Mucosa of descending colon (tissue), 3 donors: ENCODE measurements around the gene NPTX1. TPM values are rescaled to one million over a fixed set of nuclear protein-coding genes. Genes with fewer than 3 reads are reported as not detected.

Experiments
- ATAC-seq: fragments of 200-7000 bp; cut with Tn5 transposase; one replicate; pipeline ENCODE4 v1.9.1; 2020; ENCODE audit warnings: mild to moderate bottlenecking, moderate library complexity
- DNase-seq, 3 donors: peaks; one replicate each; pipeline ENCODE4 v3.0.0-alpha.2; 2020
- H3K36me3 ChIP-seq: fragments of 200-600 bp; one replicate; pipeline ENCODE4 v1.8.0; 2021; ENCODE audit warnings: low read depth, mild to moderate bottlenecking
- H3K4me1 ChIP-seq: fragments of 200-600 bp; one replicate; pipeline ENCODE4 v1.8.0; 2021; ENCODE audit warnings: low read depth, mild to moderate bottlenecking
- H3K4me3 ChIP-seq: fragments of 200-600 bp; one replicate; pipeline ENCODE4 v1.8.0; 2021; ENCODE audit warnings: mild to moderate bottlenecking
- H3K9me3 ChIP-seq: fragments of 200-600 bp; one replicate; pipeline ENCODE4 v1.8.0; 2021; ENCODE audit warnings: mild to moderate bottlenecking
- intact Hi-C, 2 donors: fragments of 100-400 bp; cut with DNase I in 1 of 2; cut with micrococcal nuclease in 1 of 2; formaldehyde crosslinking; loops; one replicate each; pipeline versions ENCODE4 v1.11.0 to v1.11.1; 2022; cut with DNase I, micrococcal nuclease
- total RNA-seq, 3 donors: library from RNA; stranded (reverse); fragmentation: NEBNext Ultra II Directional in 2 of 3; extraction: Animal tissue kit (Norgen Biotek cat#: 25700) in 2 of 3; gene quantifications; one replicate each; pipeline versions ENCODE4 v1.2.1 to v1.2.4, GENCODE V29; 2021 to 2023
- TF ChIP-seq, protein P1 (sequence below): fragments of 200-600 bp; IDR thresholded peaks from one replicate; pipeline ENCODE4 v1.8.0; 2022; ENCODE audit warnings: antibody characterized with exemption, mild to moderate bottlenecking
- donor health status: DM: no; HTN: no; CAD: no; lungs with moderate emphysema.
- donor health status: DM: no; HTN: no; CAD: no.
- donor health status: DM: no; HTN: yes; CAD: no.

NPTX1 gene
- total RNA-seq, 3 donors from 2014 or later = 0.51 to 95.0 (median 2.0) TPM

DNA sequence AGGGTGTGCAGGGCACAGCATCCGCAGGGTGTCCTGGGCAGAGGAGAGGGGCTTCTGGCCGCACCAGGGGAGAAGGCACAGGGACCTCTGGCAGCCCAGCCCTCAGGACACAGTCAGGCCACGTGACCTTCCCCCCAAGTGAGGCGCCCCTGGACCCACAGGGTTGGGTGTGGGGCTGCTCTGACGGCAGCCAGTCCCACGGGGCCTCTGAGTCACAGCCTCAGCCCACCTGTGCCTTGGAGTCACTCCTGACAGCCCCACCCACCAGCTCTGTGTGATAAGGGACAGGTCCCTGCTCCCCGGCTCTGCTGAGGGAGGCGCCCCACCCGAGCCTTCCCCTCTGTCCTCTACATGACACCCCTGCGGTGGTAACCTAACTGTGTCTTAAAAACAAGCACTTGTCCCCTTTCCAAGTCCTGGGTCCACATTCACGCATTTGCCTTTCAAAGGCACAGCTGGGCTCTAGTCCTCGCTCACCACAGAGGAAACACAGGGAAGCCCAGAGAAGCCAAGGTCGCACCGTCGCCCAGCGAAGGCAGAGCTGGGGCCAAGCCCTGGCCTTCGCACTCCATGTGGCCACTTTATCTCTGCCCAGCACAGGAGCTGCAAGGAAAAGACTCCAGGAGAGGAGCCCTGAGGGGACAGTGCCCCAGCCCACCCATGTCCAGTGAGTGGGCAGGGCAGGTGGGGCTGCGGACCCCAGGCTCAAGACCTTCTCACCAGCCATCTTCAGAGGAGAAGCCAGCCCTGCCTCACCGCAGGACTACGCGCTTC is 5.1 kb upstream of the NPTX1 start:
- DNase-seq = no peak

DNA sequence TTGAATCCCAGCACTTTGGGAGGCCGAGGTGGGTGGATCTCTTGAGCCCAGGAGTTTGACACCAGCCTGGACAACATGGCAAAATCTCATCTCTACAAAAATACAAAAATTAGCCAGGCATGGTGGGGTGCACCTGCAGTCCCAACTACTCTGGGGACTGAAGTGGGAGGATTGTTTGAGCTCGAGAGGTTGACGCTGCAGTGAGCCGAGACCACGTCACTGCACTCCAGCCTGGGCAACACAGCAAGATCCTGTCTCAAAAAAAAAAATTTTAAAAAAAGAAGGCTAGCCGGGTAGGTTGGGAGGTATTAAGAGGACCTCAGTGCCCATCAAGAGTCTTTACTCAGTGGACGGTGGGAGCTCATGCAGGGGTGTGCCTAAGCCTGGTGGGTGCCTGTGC is 3.8 kb upstream of the NPTX1 start:
- H3K4me3 ChIP-seq = no peak overlapping the region
- H3K9me3 ChIP-seq = no peaks in the 10 kb centered on the region
- intact Hi-C loops = no loop called here
- DNase-seq (no peak), ATAC-seq (no peak)
- TF ChIP-seq, protein P1, sequence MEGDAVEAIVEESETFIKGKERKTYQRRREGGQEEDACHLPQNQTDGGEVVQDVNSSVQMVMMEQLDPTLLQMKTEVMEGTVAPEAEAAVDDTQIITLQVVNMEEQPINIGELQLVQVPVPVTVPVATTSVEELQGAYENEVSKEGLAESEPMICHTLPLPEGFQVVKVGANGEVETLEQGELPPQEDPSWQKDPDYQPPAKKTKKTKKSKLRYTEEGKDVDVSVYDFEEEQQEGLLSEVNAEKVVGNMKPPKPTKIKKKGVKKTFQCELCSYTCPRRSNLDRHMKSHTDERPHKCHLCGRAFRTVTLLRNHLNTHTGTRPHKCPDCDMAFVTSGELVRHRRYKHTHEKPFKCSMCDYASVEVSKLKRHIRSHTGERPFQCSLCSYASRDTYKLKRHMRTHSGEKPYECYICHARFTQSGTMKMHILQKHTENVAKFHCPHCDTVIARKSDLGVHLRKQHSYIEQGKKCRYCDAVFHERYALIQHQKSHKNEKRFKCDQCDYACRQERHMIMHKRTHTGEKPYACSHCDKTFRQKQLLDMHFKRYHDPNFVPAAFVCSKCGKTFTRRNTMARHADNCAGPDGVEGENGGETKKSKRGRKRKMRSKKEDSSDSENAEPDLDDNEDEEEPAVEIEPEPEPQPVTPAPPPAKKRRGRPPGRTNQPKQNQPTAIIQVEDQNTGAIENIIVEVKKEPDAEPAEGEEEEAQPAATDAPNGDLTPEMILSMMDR = no peak
- no peaks in the 10 kb centered on the region for H3K36me3 ChIP-seq
- peaks cover 25% of the 10 kb centered on the region for H3K4me1 ChIP-seq

More for the DNA sequence above, 5.1 kb upstream of the NPTX1 start:
- Histone ChIP-seq H3K4me3 (no peak overlapping the region), H3K36me3 (no peaks in the 10 kb centered on the region), H3K4me1 (peaks cover 21% of the 10 kb centered on the region), H3K9me3 (no peaks in the 10 kb centered on the region)
- intact Hi-C loops = no loop called here
- TF ChIP-seq, protein P1 = no peak
- ATAC-seq = no peak

DNA sequence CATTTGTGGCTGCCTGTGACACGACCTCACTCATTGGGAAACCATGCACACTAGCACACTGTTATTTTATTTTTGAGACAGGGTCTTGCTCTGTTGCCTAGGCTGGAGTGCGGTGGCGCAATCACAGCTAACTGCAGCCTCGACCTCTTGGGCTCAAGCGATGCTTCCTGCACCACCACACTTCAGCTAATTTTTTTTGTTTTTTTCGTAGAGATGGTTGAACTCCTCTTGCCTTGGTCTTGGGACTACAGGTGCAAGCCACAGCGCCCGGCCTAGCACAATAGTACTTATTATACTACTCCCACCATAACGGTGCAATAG is 2.8 kb upstream of the NPTX1 start:
- DNase-seq = no peak
- Histone ChIP-seq H3K4me1 (peaks cover 34% of the 10 kb centered on the region), H3K4me3 (no peak overlapping the region), H3K9me3 (no peaks in the 10 kb centered on the region), H3K36me3 (no peaks in the 10 kb centered on the region)
- TF ChIP-seq, protein P1 = no peak
- intact Hi-C loops = no loop called here
- no peak for ATAC-seq

DNA sequence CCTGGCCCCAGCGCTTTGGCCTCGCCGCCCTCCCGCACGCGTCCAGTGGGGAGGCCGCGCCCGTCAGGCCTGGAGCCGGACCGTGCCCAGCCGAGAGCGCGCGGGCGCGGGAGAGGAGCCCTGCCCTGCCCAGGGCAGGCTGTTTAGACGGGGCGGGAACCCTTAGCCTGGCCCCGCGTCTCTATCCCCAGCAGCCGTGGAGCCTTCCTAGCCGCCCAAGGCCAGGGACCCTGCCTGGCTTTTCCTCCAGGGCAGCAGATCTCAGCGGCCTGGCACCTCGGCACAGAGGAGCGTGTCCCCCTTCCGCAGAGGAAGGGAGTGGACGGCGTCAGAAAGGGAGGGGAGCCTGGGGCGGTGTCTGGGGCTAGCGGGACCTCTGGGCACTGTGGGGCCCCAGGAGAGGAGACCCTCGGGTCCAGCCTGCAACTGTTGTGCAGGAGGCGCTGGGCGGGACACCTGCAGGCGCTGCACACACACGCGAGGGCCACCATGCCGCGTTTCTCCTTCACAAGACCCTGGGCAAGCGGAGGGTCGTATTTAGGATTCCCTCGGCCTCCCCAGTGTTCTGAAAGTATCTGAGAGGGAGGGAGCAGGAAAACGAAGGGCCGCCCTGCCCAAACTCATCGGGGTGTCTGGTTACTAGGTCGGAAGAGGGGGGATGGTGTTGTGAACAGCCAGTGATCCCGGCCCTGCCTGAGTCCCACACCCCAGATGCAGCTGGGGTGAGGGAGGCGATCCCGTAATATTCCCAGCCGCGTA is 2.3 kb upstream of the NPTX1 start:
- Histone ChIP-seq H3K4me1 (peaks cover 34% of the 10 kb centered on the region), H3K9me3 (no peaks in the 10 kb centered on the region), H3K36me3 (no peaks in the 10 kb centered on the region), H3K4me3 (no peak overlapping the region)
- intact Hi-C loops = no loop called here
- no peak for ATAC-seq
- no peak for DNase-seq
- TF ChIP-seq, protein P1 = no peak

DNA sequence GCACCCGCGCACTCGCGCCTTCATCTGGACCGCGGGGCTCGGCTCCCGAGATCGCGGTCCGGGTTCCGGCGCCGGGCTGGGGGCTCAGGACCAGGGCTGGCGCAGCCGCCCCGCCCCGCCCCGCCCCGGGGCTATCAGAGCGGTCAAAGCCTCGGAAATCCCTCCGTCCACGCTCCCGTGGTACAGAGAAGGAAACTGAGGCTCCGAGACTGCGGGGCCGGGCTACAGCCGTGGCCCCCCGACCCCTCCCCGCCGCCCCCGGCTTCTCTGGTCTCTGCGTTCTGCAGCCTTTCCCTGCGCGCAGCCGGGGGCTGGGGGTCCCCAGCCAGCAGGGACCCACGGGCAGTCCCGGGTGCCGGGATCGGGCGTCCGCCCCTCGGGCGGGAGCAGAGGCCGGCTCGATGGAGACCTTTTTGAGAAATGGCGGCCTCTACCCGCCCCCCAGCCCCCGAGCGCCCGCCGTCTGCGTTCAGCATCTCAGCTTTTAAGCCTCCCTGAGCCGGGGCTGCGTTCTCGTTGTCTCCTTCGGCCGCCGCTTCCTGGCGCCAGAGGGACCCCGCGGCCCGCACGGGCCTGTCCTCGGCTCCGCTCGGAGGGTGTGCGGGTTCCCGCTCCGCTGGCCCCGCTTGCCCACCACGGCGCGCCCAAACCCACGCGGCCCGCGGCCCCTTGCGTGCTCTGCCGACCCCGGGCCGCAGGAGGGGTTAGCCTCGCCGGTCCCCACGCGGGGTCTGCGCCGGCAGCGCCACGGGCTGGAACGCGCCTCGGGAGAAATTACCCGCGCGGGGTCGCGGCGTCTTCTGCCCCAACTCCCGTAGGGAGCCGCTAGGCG is 1.5 kb upstream of the NPTX1 start:
- TF ChIP-seq, protein P1 = no peak
- Histone ChIP-seq H3K4me1 (peaks cover 34% of the 10 kb centered on the region), H3K4me3 (no peak overlapping the region), H3K9me3 (no peaks in the 10 kb centered on the region), H3K36me3 (no peaks in the 10 kb centered on the region)
- ATAC-seq = peak; percentile 31
- intact Hi-C loops = no loop called here
- DNase-seq = peak in 1 of 3 donors; percentile 17
